Measurements from ENCODE around the gene CCNL2. TPM values are rescaled to one million over a fixed set of nuclear protein-coding genes. Genes with fewer than 3 reads are reported as not detected.
A peak's percentile ranks its signal among the peaks of the same experiment; 100 is the strongest.

CCNL2 gene
- total and polyA plus RNA-seq, 2 of the 13 experiments (the other 11 are each of a cell fraction or from before 2014, with no cell fraction given) = 105 to 340 TPM

GRCh38 chr1:1441002-1441888 is 42.1 kb upstream of the CCNL2 start (continued):
- TF ChIP-seq NFAT5 (CRISPR knock-in tag; IDR thresholded peaks at IDR 0.05) (no peak), HES4 (CRISPR knock-in tag; IDR thresholded peaks at IDR 0.05; ENCODE audit: borderline replicate concordance) (no peak), PHF5A (CRISPR knock-in tag; IDR thresholded peaks at IDR 0.05; ENCODE audit: low read depth, unreplicated experiment) (no peak), ZNF800 (CRISPR knock-in tag; IDR thresholded peaks at IDR 0.05) (no peak), MTA1 (CRISPR knock-in tag; IDR thresholded peaks at IDR 0.05; ENCODE audit: borderline replicate concordance) (peak; percentile 87; the same call in 1 of the 2 replicates), SMAD9 (CRISPR knock-in tag; IDR thresholded peaks at IDR 0.05) (no peak), ATF7-NPFF (CRISPR knock-in tag; IDR thresholded peaks at IDR 0.05; ENCODE audit: low read depth) (0 out of 2 replicates have a peak, but pooled peaks have one; percentile 30), KAT7 (CRISPR knock-in tag; IDR thresholded peaks at IDR 0.05; ENCODE audit: borderline replicate concordance) (no peak), ZC3H13 (CRISPR knock-in tag; IDR thresholded peaks at IDR 0.05) (peak; percentile 87), ZNF784 (CRISPR knock-in tag; IDR thresholded peaks at IDR 0.05; ENCODE audit: borderline replicate concordance) (no peak; the same call in 1 of the 2 replicates), ZNF407 (CRISPR knock-in tag; IDR thresholded peaks at IDR 0.05; ENCODE audit: not compliant biosample characterization) (no peak)
